SW480 (cell line): ENCODE data around the gene TASP1.
"Not testable (repeated sequence)": the region's sequence is repeated elsewhere in the genome, so short reads cannot be mapped to it uniquely, and the experiment has no call there.

Source experiments
- DNase-seq: peaks from one replicate; pipeline ENCODE4 v3.0.0-alpha.2; 2016; ENCODE audit warnings: low spot score

TASP1 gene

DNA sequence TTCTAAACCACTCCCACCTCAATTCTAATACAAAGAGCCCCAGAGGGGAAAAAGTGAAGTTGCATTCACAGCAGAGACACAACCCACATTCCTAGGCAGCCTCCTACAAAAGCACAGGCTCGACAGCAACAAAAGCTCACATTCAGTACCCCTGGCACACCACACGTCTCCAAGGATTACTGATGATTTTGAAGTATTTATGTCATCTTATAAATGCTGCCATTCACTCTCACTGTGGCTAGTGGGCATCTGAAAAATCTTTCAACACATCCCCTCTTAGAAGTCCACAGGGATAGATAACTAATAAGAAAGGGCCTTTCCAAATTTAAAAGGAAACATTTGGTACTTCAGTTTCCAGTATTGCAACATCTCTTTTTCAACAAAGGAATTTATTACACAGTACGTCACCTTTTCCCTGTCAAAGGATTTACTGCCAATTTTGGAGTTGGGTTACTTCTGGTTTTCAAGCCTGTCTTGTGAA, 146.7 kb downstream of the TASP1 start:
- no peak for DNase-seq

DNA sequence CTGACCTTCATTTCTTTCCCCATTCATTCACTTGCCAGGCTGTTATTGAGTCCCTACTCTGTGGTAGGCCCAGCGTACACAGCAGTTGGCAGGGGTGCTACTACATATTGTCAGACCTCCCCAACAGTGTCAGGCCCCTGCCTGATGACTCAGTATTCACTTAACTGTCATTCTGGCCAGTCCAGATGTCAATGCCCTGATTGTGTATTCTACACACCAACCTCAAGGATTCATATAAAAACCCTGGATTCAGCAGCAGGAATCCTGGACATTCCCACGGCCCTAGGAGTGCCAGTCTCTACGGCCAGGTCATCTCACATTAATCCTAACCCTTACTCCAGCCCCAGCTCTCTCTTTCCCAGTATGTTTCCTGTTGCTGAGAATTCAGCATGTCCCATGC, 151.5 kb downstream of the TASP1 start:
- no peak for DNase-seq

DNA sequence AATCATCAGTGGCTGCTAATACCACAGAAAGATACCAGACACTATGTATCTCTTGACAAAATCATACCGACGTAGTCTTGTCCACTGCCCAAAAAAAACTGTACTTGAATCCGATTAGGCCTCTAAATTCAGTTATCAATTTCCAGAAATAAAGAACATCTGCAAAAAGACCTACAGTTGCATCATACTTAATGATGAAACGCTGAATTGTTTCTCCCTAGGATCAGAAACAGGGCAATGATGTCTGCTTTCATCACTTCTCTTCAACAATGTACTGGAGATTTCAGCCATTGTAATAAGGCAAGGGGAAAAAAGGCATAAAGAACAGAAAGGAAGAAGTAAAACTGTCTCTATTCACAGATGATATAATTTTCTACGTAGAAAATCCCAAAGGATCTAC, 152.0 kb downstream of the TASP1 start:
- no peak for DNase-seq

DNA sequence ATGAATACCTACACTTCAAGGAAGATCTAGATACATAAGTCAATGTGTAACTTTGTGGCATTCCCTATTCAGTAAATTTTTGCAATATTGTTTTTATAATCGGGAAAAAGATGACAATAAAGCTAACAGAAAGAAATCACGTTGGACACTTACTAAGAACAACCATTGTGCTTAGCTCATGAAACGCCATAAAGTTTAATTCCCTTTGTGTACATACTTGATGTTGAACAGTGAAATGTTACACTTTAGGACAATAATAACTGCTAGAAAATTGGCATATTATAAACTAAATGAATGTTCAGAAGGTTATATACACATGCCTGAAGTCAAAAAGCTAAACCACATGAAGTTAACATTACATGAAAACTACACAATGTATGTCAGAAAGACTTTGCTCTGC, 153.2 kb downstream of the TASP1 start:
- DNase-seq = no peak

DNA sequence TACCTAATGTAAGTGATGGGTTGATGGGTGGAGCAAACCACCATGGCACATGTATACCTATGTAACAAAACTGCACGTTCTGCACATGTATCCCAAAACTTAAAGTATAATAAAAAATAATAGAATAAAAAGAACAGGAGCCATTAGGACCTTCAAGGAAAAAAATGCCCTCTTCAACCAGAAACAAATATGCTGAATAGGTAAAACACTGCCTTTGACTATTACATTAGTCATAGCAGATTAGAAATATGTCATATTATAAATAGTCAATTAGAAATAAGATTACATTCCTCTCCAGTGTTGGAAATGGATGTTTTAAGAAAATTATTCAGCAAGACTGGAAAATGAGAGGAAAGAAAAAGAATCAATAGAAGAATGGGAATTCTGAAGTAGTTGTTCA, 153.7 kb downstream of the TASP1 start:
- DNase-seq = not testable (repeated sequence)

DNA sequence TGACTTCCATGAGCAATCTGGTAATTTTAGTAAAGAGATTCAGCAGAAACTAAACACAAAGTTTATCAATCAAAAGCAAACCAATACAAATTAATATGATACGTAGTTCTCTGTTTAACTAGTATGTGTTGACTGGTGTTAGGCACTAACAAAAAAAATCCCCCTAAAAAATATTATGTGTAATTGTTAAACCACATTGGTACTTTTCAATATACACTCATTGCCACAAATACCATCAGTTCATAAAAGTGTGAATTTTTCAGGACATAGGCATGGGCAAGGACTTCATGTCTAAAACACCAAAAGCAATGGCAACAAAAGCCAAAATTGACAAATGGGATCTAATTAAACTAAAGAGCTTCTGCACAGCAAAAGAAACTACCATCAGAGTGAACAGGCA, 155.3 kb downstream of the TASP1 start:
- not testable (repeated sequence) for DNase-seq

DNA sequence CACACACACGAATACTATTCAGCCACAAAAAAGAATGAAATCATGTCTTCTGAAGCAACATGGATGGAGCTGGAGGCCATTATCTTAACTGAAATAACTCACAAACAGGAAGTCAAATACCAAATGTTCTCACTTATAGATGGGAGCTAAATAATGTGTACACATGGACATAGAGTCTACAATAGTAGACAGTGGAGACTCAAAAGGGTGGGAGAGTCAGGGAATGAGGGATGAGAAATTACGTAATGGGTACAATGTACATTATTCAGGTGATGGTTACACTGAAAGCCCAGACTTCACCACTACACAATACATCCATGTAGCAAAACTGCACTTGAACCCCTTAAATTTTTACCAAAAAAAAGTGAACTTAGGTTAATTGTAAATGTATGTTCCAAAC, 160.4 kb downstream of the TASP1 start:
- DNase-seq = no peak

DNA sequence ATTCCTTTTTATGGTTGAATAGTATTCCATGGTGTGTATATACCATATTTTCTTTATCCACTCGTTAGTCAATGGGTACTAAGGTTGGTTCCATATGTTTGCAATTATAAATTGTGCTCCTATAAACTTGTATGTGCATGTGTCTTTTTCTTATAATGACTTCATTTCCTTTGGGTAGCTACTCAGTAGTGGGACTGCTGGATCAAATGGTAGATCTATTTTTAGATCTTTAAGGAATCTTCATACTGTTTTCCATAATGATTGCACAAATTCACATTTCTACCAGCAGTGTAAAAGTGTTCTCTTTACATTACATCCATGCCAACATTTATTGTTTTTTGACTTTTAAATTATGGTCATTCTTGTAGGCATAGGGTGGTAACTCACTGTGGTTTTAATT, 164.3 kb downstream of the TASP1 start:
- no peak for DNase-seq

DNA sequence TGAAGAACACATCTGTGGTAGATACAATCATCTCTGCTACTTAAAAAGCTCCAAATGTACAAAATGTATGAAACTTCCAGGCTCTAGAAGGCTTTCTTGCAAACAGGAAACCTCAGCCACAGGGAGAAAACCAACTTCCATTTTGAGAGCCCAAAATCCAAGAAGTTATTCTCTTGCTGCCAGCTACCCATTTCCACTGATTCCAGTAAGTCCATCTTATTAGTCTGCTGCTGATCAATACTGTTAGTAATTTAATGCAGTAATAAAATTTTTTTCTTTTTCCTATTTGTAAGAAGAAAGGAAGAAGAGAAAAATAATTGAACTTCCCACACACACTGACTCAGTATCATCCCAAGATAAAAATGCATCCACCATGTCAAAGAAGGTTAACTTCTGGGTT, 169.5 kb downstream of the TASP1 start:
- no peak for DNase-seq

DNA sequence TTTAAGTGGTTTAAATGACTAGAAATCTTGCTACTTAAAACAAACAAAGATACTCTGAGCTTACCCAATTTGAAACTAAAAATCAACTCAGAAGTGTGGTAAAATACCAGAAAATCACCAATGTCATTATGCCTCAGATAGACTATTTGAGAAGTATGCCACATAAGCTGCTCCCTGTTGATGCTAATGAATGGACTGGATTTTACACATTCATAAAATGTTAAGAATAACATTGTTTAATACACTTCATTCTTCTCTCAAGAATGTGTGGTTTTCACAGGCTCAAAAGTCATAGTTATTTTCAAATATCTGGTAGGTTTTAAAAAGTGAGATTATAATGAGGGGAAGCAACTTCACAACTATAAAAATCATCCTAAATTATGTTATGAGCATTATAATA, 170.6 kb downstream of the TASP1 start:
- DNase-seq = no peak

DNA sequence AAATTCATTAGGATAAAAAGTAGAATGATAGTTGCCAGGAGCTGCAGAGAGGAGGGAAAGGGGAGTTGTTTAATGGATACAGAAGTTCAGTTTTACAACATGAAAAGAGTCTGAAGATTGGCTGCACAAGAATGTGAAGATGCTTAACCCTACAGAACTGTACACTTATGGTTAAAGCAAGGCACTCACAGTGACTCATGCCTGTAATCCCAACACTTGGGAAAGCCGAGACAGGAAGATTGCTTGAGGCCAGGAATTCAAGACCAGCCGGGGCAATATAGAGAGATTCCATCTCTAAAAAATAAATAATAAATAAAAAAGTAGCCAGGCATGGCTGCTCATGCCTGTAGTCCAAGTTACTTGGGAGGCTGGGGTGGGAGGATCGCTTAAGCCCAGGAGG, 174.0 kb downstream of the TASP1 start:
- DNase-seq = no peak

DNA sequence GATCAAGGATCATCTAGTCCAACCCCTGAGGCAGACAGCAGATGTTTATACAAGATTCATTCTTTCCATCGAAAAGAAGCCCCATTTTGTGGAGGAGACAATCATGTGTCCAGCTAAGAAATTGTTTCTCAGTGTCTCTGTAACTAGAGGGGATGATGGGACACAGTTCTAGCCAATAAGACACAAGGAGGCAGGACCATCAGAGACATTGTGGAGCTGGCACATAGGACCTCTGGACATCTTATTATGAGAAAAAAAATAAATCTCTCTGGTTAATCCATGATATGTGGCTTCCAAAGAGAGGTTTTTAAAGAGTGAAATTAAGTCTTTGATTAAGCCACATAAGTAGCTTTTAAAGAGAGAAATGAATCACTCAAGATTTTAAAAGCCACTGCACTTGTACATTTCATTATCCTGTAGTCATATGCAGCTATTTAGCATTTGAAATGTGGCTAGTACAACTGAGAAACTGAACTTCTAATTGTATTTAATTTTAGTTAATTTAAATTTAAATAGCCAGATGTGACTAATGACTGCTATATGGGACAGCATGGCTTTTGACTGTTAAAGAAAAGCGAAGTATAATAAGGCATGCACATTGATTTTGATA, 176.8 kb downstream of the TASP1 start:
- no peak for DNase-seq

DNA sequence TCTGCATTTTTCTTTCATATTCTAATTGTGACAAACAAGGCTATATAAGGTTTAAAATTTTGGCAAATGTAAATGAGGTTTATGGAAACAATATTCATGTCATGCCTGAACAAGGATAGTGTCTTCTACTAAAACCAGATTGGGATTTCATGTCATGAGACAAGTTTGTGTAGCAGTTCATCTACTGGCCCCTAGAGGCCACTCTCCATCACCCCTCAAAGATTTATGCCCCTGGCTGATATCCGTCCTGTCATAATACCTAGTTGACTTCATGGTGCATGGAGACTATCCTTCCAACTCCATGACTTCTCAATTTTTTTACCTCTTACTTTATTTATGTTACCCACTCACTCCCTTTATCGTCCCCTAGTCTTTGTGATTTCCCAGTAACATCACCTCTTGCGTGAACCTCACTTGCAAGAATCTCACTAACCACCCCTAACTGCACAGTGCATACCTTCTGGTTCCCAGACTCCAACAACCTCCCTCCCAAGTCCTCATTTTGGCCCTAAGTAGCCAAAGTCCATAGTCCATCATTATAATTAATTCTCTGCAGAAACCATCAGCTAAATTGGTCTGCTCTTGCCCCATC, 179.8 kb downstream of the TASP1 start:
- peak; percentile 60 for DNase-seq

DNA sequence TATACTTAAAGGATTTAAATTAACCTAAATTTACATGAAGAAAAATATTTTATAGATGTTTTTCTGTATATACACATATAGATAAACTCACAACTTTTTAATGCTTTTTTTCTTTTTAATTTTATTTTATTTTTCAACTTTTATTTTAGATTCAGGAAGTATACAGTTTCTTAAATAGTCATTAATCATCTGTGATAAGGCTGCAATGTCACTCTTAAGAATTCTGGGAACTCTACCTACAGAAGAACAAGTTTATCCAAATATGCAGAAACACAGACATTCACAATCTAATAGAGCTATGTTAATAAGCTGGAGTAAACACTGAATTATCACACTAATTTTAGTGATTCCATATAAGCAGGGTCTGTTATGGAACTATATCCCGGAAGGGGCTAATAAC, 181.2 kb downstream of the TASP1 start:
- DNase-seq = no peak

DNA sequence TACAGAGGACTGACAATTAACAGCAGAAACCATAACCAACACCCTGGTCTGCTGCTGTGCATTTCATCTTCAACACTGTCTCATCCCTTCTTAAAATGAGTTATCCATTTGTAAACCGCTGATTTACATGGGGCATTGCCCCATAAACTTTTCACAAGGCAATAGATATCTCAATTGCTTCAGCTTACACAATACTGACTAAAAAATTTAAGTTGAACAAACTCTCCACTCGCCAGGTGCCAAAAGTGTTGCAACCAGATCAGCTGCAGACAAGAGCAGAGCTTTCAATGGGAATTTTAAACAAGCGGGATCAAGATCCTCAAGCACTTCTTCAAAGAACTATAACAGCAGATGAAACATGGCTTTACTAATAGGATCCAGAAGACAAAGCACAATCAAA, 183.0 kb downstream of the TASP1 start:
- no peak for DNase-seq

DNA sequence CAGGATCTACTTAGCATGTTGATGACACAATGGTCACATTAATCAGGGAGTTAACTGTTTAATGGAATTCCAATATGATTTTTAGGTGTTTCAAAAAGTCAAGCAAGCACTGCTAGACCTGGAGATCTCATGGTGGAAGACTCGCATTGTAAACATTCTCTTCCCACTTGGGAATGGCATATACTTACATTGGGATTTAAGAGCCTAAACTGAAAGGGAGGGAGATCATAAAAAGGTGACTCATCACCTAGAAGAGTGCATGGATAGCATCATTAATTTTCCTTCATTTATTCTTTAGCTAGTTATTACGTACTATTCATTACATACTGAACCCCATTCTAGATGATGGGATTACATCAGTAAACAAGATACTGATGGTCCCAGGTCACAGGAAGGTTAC, 185.4 kb downstream of the TASP1 start:
- DNase-seq = no peak

DNA sequence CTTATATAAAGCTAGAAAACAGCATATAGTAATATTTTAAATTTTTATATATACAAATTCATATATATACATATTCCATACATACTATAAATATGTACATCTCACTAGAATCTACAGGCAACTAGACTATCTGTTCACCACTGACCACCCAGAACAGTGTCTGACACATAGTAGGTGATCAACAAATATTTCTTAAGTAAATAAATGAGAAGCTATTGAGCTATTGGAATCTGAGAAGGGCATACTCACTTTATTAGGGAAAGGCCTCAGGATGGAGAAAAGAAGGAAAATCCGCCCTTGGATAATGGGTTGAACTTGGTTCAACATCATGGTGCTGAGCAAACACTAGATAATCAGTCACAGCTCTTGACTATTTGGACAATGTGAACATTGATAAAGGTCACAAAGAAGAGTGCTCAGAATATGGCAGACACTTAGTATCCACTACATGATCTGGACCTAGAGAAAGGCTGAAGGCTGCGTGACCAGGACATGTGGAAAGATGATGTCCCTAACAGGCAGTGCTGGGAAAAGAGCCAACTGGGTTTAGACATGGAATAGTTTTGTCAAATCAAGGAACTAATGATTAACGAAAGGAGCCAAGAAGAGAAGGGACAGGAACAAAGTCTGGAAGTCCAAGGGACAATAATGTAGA, 186.1 kb downstream of the TASP1 start:
- DNase-seq = no peak

DNA sequence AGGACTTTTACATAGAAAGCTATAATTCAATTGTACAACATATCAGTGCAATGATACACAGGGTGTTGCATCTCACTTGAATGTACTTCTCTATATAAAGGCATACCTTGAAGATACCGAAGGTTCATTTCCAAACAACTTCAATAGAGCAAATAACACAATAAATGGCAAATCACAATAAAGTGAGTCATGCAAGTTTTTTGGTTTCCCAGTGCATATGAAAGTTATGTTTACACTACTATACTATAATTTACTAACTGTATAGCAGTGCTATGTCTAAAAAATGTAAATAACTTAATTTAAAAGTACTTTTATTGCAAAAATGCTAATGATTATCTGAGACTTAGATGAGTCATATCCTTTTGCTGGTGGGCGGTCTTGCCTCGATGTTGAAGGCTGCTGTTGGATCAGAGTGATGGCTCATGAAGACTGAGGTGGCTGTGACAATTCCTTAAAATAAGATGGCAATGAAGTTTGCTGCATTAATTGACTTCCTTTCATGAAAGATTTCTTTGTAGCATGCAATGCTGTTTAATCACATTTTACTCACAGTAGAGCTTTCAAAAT, 188.8 kb downstream of the TASP1 start:
- no peak for DNase-seq

DNA sequence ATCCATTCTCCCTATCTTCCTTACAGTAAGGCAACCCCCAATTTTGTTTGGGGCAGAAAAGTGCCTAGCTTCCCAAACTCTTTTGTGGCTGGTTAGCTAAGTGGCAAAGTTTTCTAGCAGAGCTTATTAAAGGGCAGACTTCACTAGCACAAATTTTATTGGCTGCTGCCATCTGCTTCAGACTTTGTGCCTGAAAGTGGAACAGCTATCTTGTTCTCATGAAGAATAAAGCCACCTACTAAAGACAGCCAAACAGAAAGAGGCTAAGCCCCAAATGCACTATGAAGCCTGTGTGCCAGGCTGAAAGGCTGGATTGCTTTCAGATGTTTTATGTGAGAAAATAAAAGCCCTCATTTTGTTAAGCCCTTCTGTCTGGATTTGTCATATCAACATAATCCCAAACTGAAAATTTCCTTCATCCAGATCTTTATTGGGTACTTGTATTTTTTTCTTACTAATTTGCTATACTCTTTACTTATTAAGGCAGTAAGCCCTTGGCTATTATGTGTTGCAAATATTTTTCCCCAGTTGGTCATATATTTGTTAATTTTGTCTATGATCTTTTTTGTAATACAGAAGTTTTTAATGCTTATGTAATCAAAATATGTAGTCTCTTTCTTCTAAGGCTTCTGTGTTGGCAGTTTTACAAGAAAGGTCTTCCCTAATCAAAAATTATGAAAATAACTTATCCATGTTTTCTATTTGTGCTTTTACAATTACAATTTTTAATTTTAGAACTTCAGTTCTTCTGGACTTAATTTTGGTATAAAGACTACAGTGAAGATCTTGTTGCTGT, 191.1 kb downstream of the TASP1 start:
- DNase-seq = no peak

DNA sequence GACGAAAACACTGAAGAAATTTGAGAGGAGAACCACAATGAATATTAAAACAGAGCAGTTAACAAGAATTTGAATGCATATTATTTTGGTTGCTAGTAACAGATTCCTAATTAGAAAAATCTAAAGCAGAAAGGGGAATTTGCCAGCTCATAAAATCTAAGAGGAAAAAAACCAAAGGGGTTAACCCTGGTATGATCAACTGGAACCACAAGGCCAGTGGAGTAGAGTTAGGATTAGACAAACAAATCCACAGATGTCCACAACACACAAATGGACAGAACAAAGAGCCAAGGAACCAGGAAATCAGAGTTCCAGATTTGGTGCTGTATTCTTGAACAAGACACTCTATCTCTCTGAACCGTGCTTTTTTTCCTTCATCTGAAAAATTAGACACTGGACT, 195.0 kb downstream of the TASP1 start:
- DNase-seq = no peak

DNA sequence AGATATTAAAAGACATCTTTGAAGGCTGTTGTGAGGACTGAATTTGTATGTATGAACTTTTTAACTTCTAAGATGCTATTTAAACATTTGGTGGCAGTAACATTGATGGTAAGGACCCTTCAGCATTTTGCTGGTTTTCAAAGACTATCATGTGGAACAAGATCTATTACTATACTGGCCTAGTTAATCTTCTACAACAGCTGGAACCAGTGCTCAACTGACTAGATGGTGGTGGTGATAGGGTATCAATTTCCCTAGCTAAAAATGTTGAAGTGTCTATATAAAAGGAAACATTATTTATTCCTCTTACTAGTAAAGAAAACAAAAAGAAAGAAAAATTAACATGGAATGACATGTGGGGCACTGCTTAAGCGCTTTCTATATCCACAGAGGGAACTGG, 195.7 kb downstream of the TASP1 start:
- DNase-seq = no peak

DNA sequence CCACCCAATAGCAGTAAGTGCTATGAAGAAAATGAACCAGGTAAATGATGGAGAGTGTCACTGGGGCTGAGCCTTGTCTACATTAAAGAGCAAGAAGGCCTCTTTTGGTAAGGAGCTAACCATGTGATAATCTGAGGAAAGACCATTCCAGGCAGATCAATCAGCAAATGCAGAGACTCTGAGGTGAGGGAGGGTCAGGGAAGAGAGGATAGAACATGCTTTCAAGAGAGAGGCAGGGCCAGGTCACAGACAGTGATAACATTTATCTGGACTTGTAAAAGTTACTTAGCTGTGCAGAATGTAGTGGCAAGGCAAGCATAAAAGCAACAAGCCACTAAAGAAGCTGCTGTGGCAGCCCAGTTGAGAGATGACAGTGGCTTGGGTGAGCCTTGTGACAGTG, 197.3 kb downstream of the TASP1 start:
- no peak for DNase-seq

DNA sequence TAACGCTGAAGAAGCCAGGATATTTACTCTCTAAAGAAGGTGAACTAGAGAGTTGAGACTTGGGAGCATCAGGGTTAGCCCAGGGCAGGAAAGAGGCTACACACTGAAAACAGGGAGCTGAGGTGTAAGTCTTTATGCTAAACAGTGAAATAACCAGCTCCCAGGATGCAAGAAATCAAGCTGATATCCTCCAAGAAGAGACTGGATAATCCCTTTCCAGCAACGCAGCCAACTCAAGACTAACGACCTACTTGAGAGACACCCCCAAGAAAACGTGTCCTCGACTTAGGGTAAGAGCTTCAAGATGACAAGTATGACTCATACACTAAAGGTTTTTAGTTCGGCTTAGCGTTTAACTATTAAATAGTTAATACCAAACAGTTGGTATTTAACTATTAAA, 202.2 kb downstream of the TASP1 start:
- no peak for DNase-seq
